ENCODE data around the gene PPARD.

GRCh38 chr6:35410131-35410530, 67.8 kb downstream of the PPARD start:
- TF ChIP-seq POLR2A (IDR thresholded peaks at IDR 0.05) (no peak), CTCF (IDR thresholded peaks at IDR 0.05) (no peak)

All from gastroesophageal sphincter (tissue), 3 donors.